Measurements from ENCODE around the gene OR10H2.
"Not testable (repeated sequence)": the region's sequence is repeated elsewhere in the genome, so short reads cannot be mapped to it uniquely, and the experiment has no call there.

Gene OR10H2, protein sequence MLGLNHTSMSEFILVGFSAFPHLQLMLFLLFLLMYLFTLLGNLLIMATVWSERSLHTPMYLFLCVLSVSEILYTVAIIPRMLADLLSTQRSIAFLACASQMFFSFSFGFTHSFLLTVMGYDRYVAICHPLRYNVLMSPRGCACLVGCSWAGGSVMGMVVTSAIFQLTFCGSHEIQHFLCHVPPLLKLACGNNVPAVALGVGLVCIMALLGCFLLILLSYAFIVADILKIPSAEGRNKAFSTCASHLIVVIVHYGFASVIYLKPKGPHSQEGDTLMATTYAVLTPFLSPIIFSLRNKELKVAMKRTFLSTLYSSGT

DNA sequence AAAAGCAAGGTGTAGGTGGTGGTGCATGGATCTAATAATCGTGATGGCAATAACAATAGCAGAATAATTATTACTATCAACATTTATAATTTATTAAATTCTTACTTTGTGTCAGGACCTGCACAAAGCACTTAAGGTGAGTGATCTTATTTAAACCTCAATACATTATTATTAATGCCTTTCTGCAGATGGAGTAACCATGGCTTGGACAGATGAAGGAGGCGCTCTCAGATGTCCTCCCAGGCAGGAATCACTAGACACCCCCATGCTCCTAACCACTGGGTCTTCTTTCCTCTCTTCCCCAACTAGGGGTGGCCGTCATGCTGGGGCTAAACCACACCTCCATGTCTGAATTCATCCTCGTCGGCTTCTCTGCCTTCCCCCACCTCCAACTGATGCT lies at the start of gene OR10H2:
Gene OR10H2 (plus strand): TSS at position 301 of the 400 bp plus-strand sequence. CDS start 20 bp downstream, at position 321.
- DNase-seq: no peak

DNA sequence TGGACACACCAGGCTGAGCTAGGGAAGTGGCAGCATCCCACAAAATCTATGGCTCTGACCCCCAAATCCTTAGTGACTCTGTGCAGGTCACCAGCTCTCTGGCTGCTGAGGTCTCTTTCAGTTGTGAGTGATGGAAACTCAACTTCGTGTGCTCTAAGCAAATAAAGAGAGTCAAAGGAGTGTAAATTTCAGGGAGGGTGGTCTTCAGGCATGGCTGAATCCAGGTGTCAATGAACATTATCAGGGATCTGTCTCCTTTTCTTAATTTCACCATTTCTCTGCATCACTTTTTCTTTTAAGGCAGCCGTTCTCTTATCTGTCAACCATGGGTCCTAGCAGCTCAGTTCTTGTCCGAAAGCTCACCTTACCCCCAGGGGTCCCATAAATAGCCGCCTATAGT lies 48.7 kb upstream of the OR10H2 start:
- DNase-seq: no peak

DNA sequence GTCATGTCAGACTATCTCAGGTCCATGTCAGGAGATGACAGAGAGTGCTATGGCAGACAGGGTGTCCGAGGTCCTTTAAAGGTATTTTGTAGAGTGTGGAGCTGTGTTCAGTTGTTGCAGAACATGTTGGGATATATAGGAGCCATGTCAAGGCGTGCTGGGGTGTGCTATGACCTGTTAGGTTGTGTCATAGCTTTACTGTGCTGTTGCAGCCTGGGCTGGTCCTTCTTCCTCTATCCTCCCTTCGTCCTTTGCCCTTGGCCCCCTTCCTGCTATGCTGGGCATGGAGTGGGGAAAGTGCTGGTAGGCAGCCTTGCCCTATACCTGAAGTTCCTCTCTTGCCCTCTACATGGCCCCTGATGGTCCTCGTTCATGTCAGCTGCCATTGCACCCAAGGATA lies 48.0 kb upstream of the OR10H2 start:
- DNase-seq: not testable (repeated sequence)

GRCh38 chr19:15680478-15681322 lies 47.1 kb upstream of the OR10H2 start:
- no peak for DNase-seq

- DNase-seq: no peak
These were observed 44.4 kb upstream of the OR10H2 start for GRCh38 chr19:15683411-15683810.

- no peak for DNase-seq
These were observed 43.0 kb upstream of the OR10H2 start for GRCh38 chr19:15684828-15685227.

GRCh38 chr19:15696654-15697194 lies 31.1 kb upstream of the OR10H2 start:
- DNase-seq: no peak

DNA sequence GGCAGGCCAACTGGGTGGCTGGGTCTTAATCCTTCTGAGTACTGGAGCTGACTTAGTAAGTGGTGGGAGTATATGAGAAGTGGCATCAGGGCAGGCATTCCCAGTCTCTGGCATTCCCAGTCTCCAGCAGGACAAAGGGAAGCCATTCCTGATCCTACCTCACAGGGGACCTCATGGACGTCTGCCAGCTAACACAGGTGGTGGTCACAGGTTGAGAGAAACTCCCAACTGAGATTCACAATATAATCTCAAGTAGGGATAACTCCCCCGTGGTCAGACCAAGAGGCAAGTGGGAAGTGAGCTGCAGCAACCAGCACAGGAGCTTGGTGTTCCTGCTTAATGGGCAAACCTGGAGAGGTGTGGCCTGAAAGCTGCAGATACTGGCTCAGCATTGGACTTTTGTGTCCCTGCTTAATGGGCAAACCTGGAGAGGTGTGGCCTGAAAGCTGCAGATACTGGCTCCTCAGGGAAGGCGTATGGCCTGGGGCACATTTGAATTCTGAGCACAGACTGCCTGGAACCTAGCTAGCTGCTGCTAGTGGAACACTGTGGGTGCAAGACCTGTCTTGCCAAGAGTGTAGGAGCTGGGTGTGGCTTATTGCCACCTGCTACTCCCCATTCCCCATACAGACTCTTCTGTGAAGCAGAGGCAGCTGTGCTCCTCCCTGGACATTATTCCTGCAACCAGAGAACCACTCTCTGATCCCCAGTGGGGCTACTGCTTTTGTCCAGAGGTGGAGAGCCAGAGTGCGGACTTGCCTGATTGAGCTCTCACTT lies 25.9 kb upstream of the OR10H2 start:
- DNase-seq: peak; percentile 76

DNA sequence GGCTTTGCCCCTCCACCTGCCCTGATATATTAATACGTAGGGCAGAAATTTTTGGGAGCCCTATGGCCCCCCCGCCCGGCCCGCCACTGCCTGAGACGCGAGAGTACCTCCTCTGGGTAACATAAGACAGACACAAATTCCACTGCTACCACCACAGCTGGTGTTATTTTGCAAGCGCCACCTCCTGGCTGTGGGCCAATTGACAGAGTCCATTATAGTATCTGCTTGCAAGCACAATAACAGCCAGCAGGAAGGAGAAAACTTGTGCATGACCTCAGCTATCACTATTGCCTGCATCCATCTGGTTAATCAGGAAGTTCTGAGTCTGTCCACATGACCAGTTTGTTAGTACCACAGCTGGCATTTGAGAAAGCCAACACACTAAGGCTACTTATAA lies 25.3 kb upstream of the OR10H2 start:
- DNase-seq: peak; percentile 72

DNA sequence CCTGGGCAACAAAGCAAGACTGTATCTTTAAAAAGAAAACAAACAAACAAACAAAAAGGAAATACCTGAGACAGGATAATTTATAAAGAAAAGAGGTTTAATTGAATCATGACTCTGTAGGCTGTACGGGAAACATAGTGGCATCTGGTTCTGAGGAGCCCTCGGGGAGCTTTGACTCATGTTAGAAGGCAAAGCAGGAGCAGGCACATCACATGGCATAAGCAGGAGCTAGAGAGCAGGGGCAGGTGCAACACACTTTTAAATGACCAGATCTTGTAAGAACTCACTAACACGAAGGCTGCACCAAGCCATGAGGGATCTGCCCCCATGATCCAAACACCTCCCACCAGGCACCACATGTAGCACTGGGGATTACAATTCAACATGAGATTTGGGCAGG lies 13.2 kb upstream of the OR10H2 start:
- DNase-seq: no peak

- DNase-seq: no peak
These were observed 12.2 kb upstream of the OR10H2 start for GRCh38 chr19:15715642-15716041.

DNA sequence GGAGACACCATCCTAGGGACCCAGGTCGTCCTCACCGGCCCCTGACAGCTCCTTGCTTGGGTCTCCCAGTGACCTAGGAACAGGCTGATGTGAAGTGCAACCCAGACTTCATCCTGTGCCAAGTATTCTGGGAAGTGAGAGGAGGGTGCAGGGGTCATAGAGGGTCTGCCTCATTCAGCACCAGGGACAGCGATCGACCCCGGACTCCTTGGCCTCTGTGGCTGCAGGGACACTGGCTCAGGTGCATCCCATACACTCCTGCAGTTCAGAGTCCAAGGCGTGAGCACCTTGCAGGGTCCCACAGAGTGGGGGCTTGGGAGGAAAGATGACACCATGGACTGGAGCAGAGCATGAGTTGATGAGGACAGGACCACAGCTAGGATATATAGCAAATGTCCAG lies 10.0 kb upstream of the OR10H2 start:
- no peak for DNase-seq

DNA sequence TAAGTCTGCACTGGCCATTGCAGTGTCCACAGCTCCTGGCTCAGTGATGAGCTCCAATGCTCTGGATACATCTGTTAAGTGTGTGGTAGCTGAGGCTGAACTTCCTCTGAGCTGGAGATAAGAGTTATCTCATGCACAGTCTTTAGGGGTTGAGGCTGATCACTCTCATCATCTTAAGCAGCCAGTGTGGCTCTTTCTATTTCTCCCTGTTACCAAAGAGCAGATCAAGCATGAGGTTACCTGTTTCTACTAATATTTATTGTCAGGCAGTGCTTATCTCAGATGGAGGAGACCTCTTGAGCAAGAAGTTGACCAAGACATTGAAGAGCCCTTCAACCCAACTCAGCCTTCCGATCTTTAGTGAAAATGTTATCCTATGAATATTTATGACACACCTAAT lies 6.6 kb upstream of the OR10H2 start:
- DNase-seq: no peak

DNA sequence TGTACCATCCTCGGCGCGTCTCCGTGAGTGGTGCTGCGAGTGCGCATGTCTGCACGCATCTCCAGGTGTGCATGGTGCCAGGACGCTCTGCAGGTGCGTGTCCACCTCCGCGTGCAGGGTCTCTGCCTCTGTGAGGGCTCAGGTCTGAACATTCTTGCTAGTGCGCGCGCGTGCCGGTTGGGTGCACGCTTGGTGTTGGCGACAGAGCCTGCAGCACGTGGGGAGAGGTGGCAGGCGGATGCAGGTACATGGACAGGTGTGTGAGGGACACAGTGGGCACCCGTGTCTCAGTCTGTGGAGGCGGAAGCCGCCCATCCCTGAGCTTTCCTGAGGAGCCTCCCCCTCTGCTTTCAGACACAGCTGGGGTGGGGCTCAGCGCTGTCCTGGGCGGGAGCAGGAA lies 4.9 kb upstream of the OR10H2 start:
- DNase-seq: no peak

DNA sequence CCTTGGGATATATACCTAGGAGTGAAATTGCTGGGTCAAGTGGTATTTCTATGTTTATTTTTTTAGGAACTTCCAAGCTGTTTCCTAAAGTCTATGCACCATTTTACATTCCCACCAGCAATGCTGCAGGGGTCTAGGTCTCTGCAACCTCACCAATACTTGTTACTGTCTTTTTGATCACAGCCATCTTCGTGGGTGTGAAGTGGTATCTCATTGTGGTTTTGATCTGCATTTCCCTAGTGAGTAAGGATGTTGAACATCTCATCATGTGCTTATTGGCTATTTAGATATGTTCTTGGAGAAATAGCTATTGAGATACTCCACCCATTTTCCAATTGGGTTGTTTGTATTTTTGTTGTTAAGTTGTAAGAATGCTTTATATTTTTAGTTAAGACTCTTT lies 2.7 kb downstream of the OR10H2 start:
- DNase-seq: no peak

- DNase-seq: no peak
These were observed 4.6 kb downstream of the OR10H2 start for GRCh38 chr19:15732388-15732787.

GRCh38 chr19:15733895-15734294 lies 6.1 kb downstream of the OR10H2 start:
- no peak for DNase-seq

GRCh38 chr19:15737722-15738121 lies 9.9 kb downstream of the OR10H2 start, which contains the start of gene OR10H3:
Gene OR10H3, plus strand, starts transcription at chr19:15737985. Its CDS starts 3,408 bp downstream, at chr19:15741393.
- no peak for DNase-seq

GRCh38 chr19:15740785-15741184 lies 13.0 kb downstream of the OR10H2 start:
- DNase-seq: no peak

DNA sequence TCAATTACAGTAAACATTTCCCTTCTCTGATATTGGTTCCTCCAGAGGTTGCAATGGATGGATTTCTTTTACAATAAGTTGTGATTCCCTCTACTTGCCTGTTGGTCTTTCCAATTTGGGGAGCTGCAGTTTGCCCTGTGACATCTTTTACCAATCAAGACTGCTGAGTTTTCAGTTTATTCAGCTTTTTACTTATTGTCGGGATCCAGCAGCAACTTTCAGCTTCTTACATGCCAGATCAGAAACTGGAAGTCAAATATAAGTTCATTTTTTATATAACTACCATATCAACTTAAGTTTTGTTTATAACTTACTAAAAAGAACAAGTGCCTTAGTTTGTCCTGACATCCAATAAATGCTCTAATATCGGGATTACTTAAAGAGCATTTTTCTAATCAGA lies 20.4 kb downstream of the OR10H2 start:
- no peak for DNase-seq

DNA sequence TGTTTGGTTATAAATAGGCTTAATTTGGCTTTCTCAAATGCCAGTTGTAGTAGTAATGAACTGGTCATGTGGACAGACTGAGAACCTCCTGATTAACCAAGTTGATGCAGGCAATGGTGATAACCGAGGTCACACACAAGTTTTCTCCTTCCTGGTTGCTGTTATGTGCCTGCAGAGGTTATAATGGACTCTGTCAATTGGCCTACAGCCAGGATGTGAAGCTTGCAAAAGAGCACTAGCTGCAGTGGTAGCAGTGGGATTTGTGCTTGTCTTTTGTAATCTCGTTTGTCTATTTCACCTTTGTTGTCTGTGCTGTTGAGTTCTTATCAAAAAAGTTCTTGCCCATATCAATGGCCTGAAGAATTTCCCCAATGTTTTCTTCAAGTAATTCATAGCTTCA lies 30.6 kb downstream of the OR10H2 start:
- DNase-seq: no peak

DNA sequence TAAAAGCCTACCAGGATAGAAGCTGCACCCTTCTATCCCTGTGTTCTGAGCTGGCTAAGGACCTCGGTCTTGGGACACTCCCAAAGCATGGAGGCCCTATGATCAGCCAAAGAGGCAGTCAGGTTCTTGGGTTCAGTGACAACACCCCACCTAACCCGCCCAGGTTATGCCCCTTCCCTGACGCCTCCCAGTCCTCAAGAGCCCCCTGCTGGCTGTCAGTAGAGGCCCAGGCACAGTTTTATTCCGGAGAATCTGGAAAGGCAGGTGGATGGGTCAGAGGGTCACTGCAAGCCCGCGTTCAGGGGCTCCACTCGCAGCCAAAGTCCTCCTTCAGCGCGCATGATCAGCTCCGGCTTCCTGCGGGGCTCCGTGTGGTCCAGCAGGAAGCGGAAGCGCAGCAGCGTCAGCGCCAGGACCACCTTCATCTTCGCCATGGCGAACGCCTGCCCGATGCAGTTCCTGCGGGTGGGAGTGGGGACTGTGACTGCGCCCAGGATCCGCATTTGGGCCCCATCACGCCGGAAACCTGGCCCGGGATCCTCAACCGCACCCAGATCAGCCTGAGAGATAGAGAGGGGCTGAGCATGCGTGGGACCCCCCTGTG lies 32.2 kb downstream of the OR10H2 start:
- no peak for DNase-seq

DNA sequence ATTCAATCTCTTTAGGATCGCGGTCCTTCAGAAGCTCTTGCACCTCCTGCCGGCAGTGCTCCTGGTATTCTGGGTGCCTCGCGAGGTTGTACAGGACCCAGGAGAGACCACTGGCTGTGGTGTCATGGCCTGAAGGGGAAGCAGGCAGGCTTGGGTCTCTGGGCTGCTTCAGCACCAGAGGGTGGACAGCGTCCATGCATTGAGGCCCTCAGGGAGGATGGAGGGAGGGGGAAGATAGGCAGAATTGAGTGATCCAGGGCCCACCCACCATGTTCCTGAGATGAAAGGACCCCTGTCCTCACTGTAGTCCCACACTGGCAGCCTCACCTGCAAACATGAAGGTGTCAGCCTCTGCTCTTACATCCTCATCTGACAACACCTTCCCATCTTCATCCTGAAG lies 41.8 kb downstream of the OR10H2 start:
- DNase-seq: no peak
